HG02885 (cell line): Measurements from ENCODE around the gene HLA-DQB2.
"Not testable (repeated sequence)": the region's sequence is repeated elsewhere in the genome, so short reads cannot be mapped to it uniquely, and the experiment has no call there.

ENCODE experiments used
- ATAC-seq: cut with Tn5 transposase; IDR thresholded peaks from one replicate; pipeline ENCODE4 v1.9.1; 2021; ENCODE audit warnings: mild to moderate bottlenecking; ENCODE audit not compliant: unreplicated experiment, poor library complexity

HLA-DQB2 gene

GRCh38 chr6:32752580-32752979 is 10.8 kb downstream of the HLA-DQB2 start:
- ATAC-seq, result no peak

- not testable (repeated sequence) for ATAC-seq
Observed at GRCh38 chr6:32745649-32746048, 17.7 kb downstream of the HLA-DQB2 start.

GRCh38 chr6:32744776-32745175 is 18.6 kb downstream of the HLA-DQB2 start:
- ATAC-seq, result no peak

- ATAC-seq, result no peak
Observed at GRCh38 chr6:32742374-32742773, 21.0 kb downstream of the HLA-DQB2 start.

- ATAC-seq, result no peak
Observed at GRCh38 chr6:32741031-32741960, 22.0 kb downstream of the HLA-DQB2 start, which contains the start of gene HLA-DQA2. Gene HLA-DQA2 (plus strand): TSS chr6:32741391. CDS start chr6:32741444, 53 bp downstream.

- ATAC-seq, result no peak
Observed at GRCh38 chr6:32738126-32738525, 25.2 kb downstream of the HLA-DQB2 start.

GRCh38 chr6:32718879-32719278 is 44.5 kb downstream of the HLA-DQB2 start:
- ATAC-seq, result no peak

- no peak for ATAC-seq
Observed at GRCh38 chr6:32716396-32716795, 46.9 kb downstream of the HLA-DQB2 start.

- ATAC-seq, result no peak
Observed at GRCh38 chr6:32713241-32713640, 50.1 kb downstream of the HLA-DQB2 start.

- no peak for ATAC-seq
Observed at GRCh38 chr6:32709625-32710024, 53.7 kb downstream of the HLA-DQB2 start.
